Naive thymus-derived CD4-positive, alpha-beta T cell (primary cell): Measurements from ENCODE around the gene DENND6B. TPM values are rescaled to one million over a fixed set of nuclear protein-coding genes. Genes with fewer than 3 reads are reported as not detected.

Experiments used
- ATAC-seq: fragments of 150-1000 bp; cut with Tn5 transposase; 2 replicates; pipeline ENCODE4 v1.10.0; 2021; ENCODE audit warnings: mild to moderate bottlenecking, moderate library complexity
- CTCF ChIA-PET: fragments of 350-600 bp; sonication (Branson Sonifier 250); formaldehyde crosslinking; loops from one replicate; lab custom pipeline; 2021; ENCODE audit warnings: antibody characterized with exemption; lab: Charles Lee
- POLR2A ChIA-PET: fragments of 350-600 bp; sonication (Branson Sonifier 250); formaldehyde crosslinking; loops from one replicate; lab custom pipeline; 2021; ENCODE audit warnings: antibody characterized with exemption, inconsistent platforms; lab: Charles Lee
- DNase-seq, 9 donors: peaks; one replicate each; pipeline versions ENCODE4 v3.0.0 to v3.0.0-alpha.2; 2020 to 2022; ENCODE audit warnings: mixed read lengths in 1 of 9
- H3K27ac ChIP-seq: one replicate; pipeline ENCODE4 v1.7.0; 2013; ENCODE audit warnings: mild to moderate bottlenecking, low read depth, low read length, moderate library complexity
- H3K27me3 ChIP-seq, 2 donors: one replicate each; pipeline ENCODE4 v1.7.0; 2013; ENCODE audit warnings: low read length in 2 of 2, mild to moderate bottlenecking in 2 of 2, moderate library complexity in 2 of 2; ENCODE audit not compliant: control insufficient read depth in 2 of 2, insufficient read depth in 2 of 2
- H3K36me3 ChIP-seq, 3 experiments: 1 replicate in 2 of 3; 2 replicates in 1 of 3; pipeline ENCODE4 v1.7.0; 2013; ENCODE audit warnings: low read length in 3 of 3, mild to moderate bottlenecking in 3 of 3, moderate library complexity in 1 of 3; ENCODE audit not compliant: insufficient read depth in 3 of 3, control insufficient read depth in 2 of 3
- H3K4me1 ChIP-seq, 2 donors: one replicate each; pipeline ENCODE4 v1.7.0; 2013; ENCODE audit warnings: low read length in 2 of 2, mild to moderate bottlenecking in 2 of 2, moderate library complexity in 1 of 2; ENCODE audit not compliant: control insufficient read depth in 2 of 2, insufficient read depth in 2 of 2
- H3K4me3 ChIP-seq: 2 replicates; pipeline ENCODE4 v1.7.0; 2013; ENCODE audit warnings: mild to moderate bottlenecking, low read length
- H3K9me3 ChIP-seq, 3 experiments: 1 replicate in 2 of 3; 2 replicates in 1 of 3; pipeline ENCODE4 v1.7.0; 2013; ENCODE audit warnings: low read length in 3 of 3; ENCODE audit not compliant: control insufficient read depth in 2 of 3
- H3K27ac Mint-ChIP-seq, 9 donors: one replicate each; pipeline ENCODE4 v1.8.0; 2020 to 2022; ENCODE audit warnings: mixed read lengths in 9 of 9, mild to moderate bottlenecking in 8 of 9, moderate library complexity in 5 of 9, inconsistent platforms in 2 of 9
- H3K27me3 Mint-ChIP-seq, 5 donors: one replicate each; pipeline ENCODE4 v1.8.0; 2021 to 2022; ENCODE audit warnings: mixed read lengths in 5 of 5, mild to moderate bottlenecking in 1 of 5
- H3K36me3 Mint-ChIP-seq, 5 donors: one replicate each; pipeline ENCODE4 v1.8.0; 2020 to 2022; ENCODE audit warnings: mixed read lengths in 5 of 5, mild to moderate bottlenecking in 3 of 5, inconsistent platforms in 1 of 5
- H3K4me1 Mint-ChIP-seq, 7 donors: one replicate each; pipeline ENCODE4 v1.8.0; 2020 to 2022; ENCODE audit warnings: mixed read lengths in 7 of 7, mild to moderate bottlenecking in 3 of 7, inconsistent platforms in 1 of 7
- H3K4me3 Mint-ChIP-seq, 10 donors: one replicate each; pipeline ENCODE4 v1.8.0; 2020 to 2022; ENCODE audit warnings: mild to moderate bottlenecking in 10 of 10, mixed read lengths in 10 of 10, moderate library complexity in 6 of 10, inconsistent platforms in 2 of 10
- H3K9me3 Mint-ChIP-seq, 11 donors: one replicate each; pipeline ENCODE4 v1.8.0; 2020 to 2022; ENCODE audit warnings: mixed read lengths in 11 of 11, mild to moderate bottlenecking in 4 of 11, inconsistent platforms in 1 of 11, moderate library complexity in 1 of 11
- intact Hi-C, 2 donors: fragments of 100-400 bp; cut with micrococcal nuclease; formaldehyde crosslinking; loops; one replicate each; pipeline ENCODE4 v1.15.1; 2023
- polyA plus RNA-seq, 2 donors: library from polyadenylated mRNA; unstranded; fragments of 300-500 nt; fragmentation: Illumina TruSeq; gene quantifications; one replicate each; pipeline ENCODE4 v1.2.3, GENCODE V29; 2021
- total RNA-seq, 6 experiments: library from RNA in 5 of 6; stranded (reverse) in 5 of 6; gene quantifications; 1 replicate in 5 of 6; 2 replicates in 1 of 6; pipeline ENCODE4 v1.2.3 and lab custom pipeline; 2021 to 2026

The DENND6B gene
- total and polyA plus RNA-seq, 7 experiments from 2014 or later: 0.19 to 4.0 (median 2.2) TPM

DNA sequence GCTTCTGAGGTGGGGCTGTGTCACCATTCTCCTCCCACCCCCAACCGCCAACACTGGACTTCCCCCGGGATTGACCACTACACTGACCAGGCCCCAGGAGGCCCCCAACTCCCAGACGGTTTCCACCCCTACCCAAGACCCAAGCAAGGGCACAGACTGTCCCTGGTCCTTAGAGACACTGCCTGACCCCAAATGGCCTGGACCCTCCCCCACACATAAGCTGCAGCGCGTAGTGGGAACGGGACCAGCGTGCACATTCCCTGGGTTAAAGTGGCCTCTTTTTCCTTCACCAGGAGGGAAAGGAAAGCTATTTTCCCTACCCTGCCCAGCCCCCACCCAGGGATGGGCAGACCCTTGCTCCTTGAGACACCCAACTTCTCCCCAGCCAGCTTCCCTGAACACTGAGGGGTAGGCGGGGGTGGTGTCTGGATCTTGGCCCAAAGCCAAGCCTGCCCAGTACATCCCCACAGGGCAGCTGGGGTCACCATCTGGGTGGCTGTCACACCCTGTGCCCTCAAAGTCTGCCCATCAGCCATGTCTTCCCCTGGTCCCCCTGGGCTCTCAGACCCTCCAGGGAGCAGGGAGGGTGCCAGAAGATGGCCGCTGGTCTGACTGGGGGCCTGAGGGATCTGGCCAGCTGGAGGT, 63.7 kb downstream of the DENND6B start:
- POLR2A ChIA-PET: interaction anchor here (1.0 kb wide), 1 partner anchor 12 kb away, joined by 3 read pairs; the partner anchor contains the start of gene HDAC10
- H3K27me3 Mint-ChIP-seq: peaks cover 4 to 26% (median 15%) of the 10 kb centered on the region in 5 donors
- ATAC-seq (no peak), DNase-seq (no peak)
- H3K27ac ChIP-seq: no peak overlapping the region
- H3K9me3 ChIP-seq: no peaks in the 10 kb centered on the region
- no peak overlapping the region for H3K4me3 ChIP-seq
- no peak overlapping the region for H3K27ac Mint-ChIP-seq
- CTCF ChIA-PET: interaction anchor here (0.6 kb wide), 1 partner anchor 20 kb away, joined by 4 read pairs; no protein-coding TSS in a partner anchor
- H3K4me1 ChIP-seq: peaks cover 0 to 4% of the 10 kb centered on the region in 2 donors
- peaks cover 4% of the 10 kb centered on the region in 2 donors for H3K27me3 ChIP-seq
- intact Hi-C loops: no loop called here
- peaks cover 0 to 5% (median 0%) of the 10 kb centered on the region in 5 donors for H3K36me3 Mint-ChIP-seq
- H3K4me1 Mint-ChIP-seq: peaks cover 0 to 11% (median 6%) of the 10 kb centered on the region in 7 donors
- no peaks in the 10 kb centered on the region for H3K9me3 Mint-ChIP-seq
- no peaks in the 10 kb centered on the region for H3K36me3 ChIP-seq
- H3K4me3 Mint-ChIP-seq: no peak overlapping the region

- intact Hi-C loops: no loop called here
- Mint-ChIP-seq H3K4me1 (peaks cover 0 to 9% (median 6%) of the 10 kb centered on the region in 7 donors), H3K27ac (no peak overlapping the region), H3K4me3 (peak overlapping the region in 8 of 10 donors; percentile 21 to 80 (median 50)), H3K36me3 (peaks cover 0 to 3% (median 0%) of the 10 kb centered on the region in 5 donors), H3K27me3 (peaks cover 4 to 26% (median 15%) of the 10 kb centered on the region in 5 donors), H3K9me3 (no peaks in the 10 kb centered on the region)
- Histone ChIP-seq H3K9me3 (no peaks in the 10 kb centered on the region), H3K27me3 (peaks cover 4% of the 10 kb centered on the region in 2 donors), H3K27ac (no peak overlapping the region), H3K36me3 (no peaks in the 10 kb centered on the region), H3K4me1 (peaks cover 0 to 4% of the 10 kb centered on the region in 2 donors), H3K4me3 (no peak overlapping the region)
- ATAC-seq (no peak), DNase-seq (no peak)
- ChIA-PET CTCF (interaction anchor here (0.6 kb wide), 1 partner anchor 20 kb away, joined by 4 read pairs; no protein-coding TSS in a partner anchor), POLR2A (interaction anchor here (0.5 to 1.0 kb wide), 2 partner anchors 11 to 400 kb away, joined by 3 read pairs; partner anchors contain the start of gene HDAC10)
Measured at GRCh38 chr22:50262460-50262911, 64.3 kb downstream of the DENND6B start.

DNA sequence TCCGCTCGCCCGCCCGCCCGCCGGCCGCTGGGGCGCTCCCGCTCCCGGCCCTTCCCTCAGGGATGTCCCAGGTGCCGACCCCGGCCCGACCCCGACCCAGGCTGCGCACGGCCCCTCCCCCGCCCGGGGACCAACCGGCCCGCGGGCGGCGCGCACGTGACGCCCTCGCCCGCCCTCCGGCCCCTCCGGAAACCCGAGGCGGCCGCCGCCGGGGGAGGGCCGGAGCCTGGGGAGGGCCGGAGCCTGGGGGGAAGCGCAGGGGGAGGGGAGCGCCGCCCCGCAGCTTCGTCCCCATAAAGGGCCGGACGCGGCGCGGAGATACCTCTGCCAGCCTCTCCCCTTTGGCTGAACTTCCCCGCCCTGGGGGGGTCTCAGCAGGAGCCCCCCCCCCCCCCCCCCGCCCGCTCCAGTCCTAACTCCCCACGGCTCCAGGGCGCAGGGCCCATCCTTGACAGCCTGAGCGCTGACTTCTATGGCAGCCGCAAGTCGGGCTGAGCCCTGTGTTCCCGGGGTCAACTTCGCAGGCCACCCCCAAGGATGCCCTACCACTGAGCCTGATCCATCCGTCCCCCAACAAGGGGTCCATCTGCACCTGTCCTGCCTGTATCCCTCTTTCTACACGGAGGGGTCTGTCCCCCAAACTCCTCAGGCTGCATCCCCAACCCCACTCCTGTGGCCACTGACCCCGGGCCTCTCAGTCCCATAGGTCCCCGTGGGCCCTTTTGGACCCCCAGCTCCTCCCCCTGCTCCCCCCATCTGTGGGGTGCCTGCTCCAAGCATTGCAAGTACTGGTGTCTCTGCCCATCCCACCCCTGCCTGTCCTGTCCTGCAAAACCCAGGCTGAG, 65.0 kb downstream of the DENND6B start, which contains the start of gene MAPK12:
MAPK12 (minus strand) TSS at position 69 of the 845 bp plus-strand sequence. CDS start 174 bp downstream, outside the sequence.
- Histone ChIP-seq H3K4me3 (no peak within 1 kb of the TSS), H3K36me3 (no peaks in the 10 kb centered on the region), H3K9me3 (no peaks in the 10 kb centered on the region), H3K27me3 (peaks cover 4% of the 10 kb centered on the region in 2 donors), H3K4me1 (peaks cover 0 to 4% of the 10 kb centered on the region in 2 donors), H3K27ac (no peak within 1 kb of the TSS)
- ATAC-seq (no peak), DNase-seq (no peak)
- ChIA-PET CTCF (no interaction called here), POLR2A (interaction anchor here (0.5 to 1.0 kb wide), 2 partner anchors 11 to 401 kb away, joined by 3 read pairs; partner anchors contain the start of gene HDAC10)
- Mint-ChIP-seq H3K4me3 (peak within 1 kb of the TSS in 8 of 10 donors; percentile 21 to 80 (median 50)), H3K36me3 (peaks cover 0 to 3% (median 0%) of the 10 kb centered on the region in 5 donors), H3K27ac (peak within 1 kb of the TSS in 1 of 9 donors; percentile 62), H3K27me3 (peaks cover 4 to 29% (median 15%) of the 10 kb centered on the region in 5 donors), H3K4me1 (peaks cover 0 to 9% (median 6%) of the 10 kb centered on the region in 7 donors), H3K9me3 (no peaks in the 10 kb centered on the region)
- intact Hi-C loops: no loop called here

- ChIA-PET POLR2A (no interaction called here), CTCF (no interaction called here)
- peak in 1 of 9 donors; percentile 49 for DNase-seq
- Mint-ChIP-seq H3K9me3 (no peaks in the 10 kb centered on the region), H3K36me3 (peaks cover 0 to 3% (median 0%) of the 10 kb centered on the region in 5 donors), H3K4me3 (peak overlapping the region in 2 of 10 donors; percentile 33), H3K4me1 (peaks cover 0 to 9% (median 6%) of the 10 kb centered on the region in 7 donors), H3K27me3 (peaks cover 4 to 29% (median 15%) of the 10 kb centered on the region in 5 donors), H3K27ac (no peak overlapping the region)
- Histone ChIP-seq H3K4me1 (peaks cover 0 to 4% of the 10 kb centered on the region in 2 donors), H3K27ac (no peak overlapping the region), H3K27me3 (peaks cover 4% of the 10 kb centered on the region in 2 donors), H3K9me3 (no peaks in the 10 kb centered on the region), H3K36me3 (no peaks in the 10 kb centered on the region), H3K4me3 (no peak overlapping the region)
- ATAC-seq: peak; percentile 32
- intact Hi-C loops: no loop called here
Measured at GRCh38 chr22:50260801-50261614, 65.8 kb downstream of the DENND6B start.

DNA sequence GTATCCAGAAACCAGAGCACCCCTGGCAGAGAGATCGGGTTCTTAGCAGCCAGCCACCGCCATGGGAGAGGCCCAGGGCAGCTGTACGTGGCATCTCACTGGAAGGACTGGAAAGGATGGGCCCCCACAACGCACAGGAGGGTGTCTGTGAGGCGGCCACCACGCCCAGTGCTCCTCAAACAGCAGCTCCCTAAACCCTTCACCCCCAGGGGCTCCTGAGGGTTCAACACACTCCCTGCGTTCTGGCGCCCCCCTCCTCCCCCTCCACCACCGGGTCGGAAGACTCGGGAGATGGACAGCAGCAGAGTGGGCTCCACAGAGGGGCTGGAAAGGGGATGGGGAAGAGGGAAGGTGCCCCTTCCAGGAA, 66.4 kb downstream of the DENND6B start:
- peaks cover 4 to 29% (median 15%) of the 10 kb centered on the region in 5 donors for H3K27me3 Mint-ChIP-seq
- H3K36me3 ChIP-seq: no peaks in the 10 kb centered on the region
- H3K4me1 Mint-ChIP-seq: peaks cover 0 to 8% (median 6%) of the 10 kb centered on the region in 7 donors
- H3K27ac Mint-ChIP-seq: no peak overlapping the region
- no peak overlapping the region for H3K4me3 ChIP-seq
- ChIA-PET CTCF (no interaction called here), POLR2A (no interaction called here)
- peaks cover 0 to 3% (median 0%) of the 10 kb centered on the region in 5 donors for H3K36me3 Mint-ChIP-seq
- H3K4me1 ChIP-seq: peaks cover 0 to 4% of the 10 kb centered on the region in 2 donors
- ATAC-seq (no peak), DNase-seq (no peak)
- intact Hi-C loops: no loop called here
- H3K27ac ChIP-seq: no peak overlapping the region
- H3K9me3 ChIP-seq: no peaks in the 10 kb centered on the region
- H3K27me3 ChIP-seq: peaks cover 4% of the 10 kb centered on the region in 2 donors
- H3K4me3 Mint-ChIP-seq: peak overlapping the region in 2 of 10 donors; percentile 33
- H3K9me3 Mint-ChIP-seq: no peaks in the 10 kb centered on the region
